Head of caudate nucleus (tissue), 42 donors: Measurements from ENCODE around the gene ZNF667.

ENCODE experiments used
- DNase-seq, 42 donors: peaks; one replicate each; pipeline versions ENCODE4 v3.0.0 to v3.0.0-alpha.2; 2020 to 2021; ENCODE audit warnings: mixed read lengths in 7 of 42
- intact Hi-C: fragments of 100-400 bp; cut with DNase I; formaldehyde crosslinking; loops from one replicate; pipeline ENCODE4 v1.15.0; 2022

ZNF667 gene

GRCh38 chr19:56476651-56477428 is at the start of gene ZNF667:
TSS of gene ZNF667 (minus strand) at chr19:56477345. CDS start at chr19:56462370, 14,975 bp downstream.
- peak; percentile 54 to 93 (median 76) for DNase-seq
- intact Hi-C loops = loop anchor here (2.0 to 10.0 kb wide), 2 partner anchors 30 to 72 kb away; partner anchors contain the start of genes ZNF471 and ZNF583

- intact Hi-C loops = no loop called here
- DNase-seq = no peak
These were observed 48.2 kb upstream of the ZNF667 start for GRCh38 chr19:56525214-56525860.

GRCh38 chr19:56508290-56508778 is 31.2 kb upstream of the ZNF667 start:
- peak in 5 of 42 donors; percentile 2 to 45 (median 28) for DNase-seq
- intact Hi-C loops = no loop called here

GRCh38 chr19:56507446-56508289 is 30.5 kb upstream of the ZNF667 start, which contains the start of gene ZNF471:
TSS of gene ZNF471 (plus strand) at chr19:56507855. CDS start at chr19:56511572, 3,717 bp downstream.
- peak; percentile 97 to 100 (median 99) for DNase-seq
- intact Hi-C loops = loop anchor here (1.0 to 2.0 kb wide), 2 partner anchors 31 kb away; partner anchors contain the start of genes ZFP28 and ZNF667

- intact Hi-C loops = no loop called here
These were observed 27.4 kb upstream of the ZNF667 start for GRCh38 chr19:56504581-56504980.

GRCh38 chr19:56491399-56491798 is 14.3 kb upstream of the ZNF667 start:
- no peak for DNase-seq
- intact Hi-C loops = no loop called here

More at GRCh38 chr19:56504581-56504980, 27.4 kb upstream of the ZNF667 start:
- DNase-seq = no peak

- intact Hi-C loops = loop anchor here (2.0 to 10.0 kb wide), 2 partner anchors 29 to 73 kb away; partner anchors contain the start of genes ZNF471 and ZNF583
- DNase-seq = peak; percentile 87 to 98 (median 94)
These were observed 539 bp upstream of the ZNF667 start for GRCh38 chr19:56477429-56478338.

- DNase-seq = peak in 7 of 42 donors; percentile 4 to 32 (median 12)
- intact Hi-C loops = loop anchor here (2.0 to 10.0 kb wide), 2 partner anchors 31 to 71 kb away; partner anchors contain the start of genes ZNF471 and ZNF583
These were observed 1.1 kb downstream of the ZNF667 start for GRCh38 chr19:56476093-56476492.

GRCh38 chr19:56474308-56474707 is 2.8 kb downstream of the ZNF667 start:
- no peak for DNase-seq
- intact Hi-C loops = loop anchor here (10.0 kb wide), 1 partner anchor 70 kb away; the partner anchor contains the start of gene ZNF583

GRCh38 chr19:56441206-56441792 is 35.8 kb downstream of the ZNF667 start:
- intact Hi-C loops = no loop called here
- no peak for DNase-seq

GRCh38 chr19:56423985-56424353 is 53.2 kb downstream of the ZNF667 start:
- intact Hi-C loops = no loop called here
- DNase-seq = no peak

- no peak for DNase-seq
- intact Hi-C loops = no loop called here
These were observed 53.7 kb downstream of the ZNF667 start for GRCh38 chr19:56423276-56423984.

GRCh38 chr19:56405062-56405461 is 72.1 kb downstream of the ZNF667 start:
- intact Hi-C loops = loop anchor here (10.0 kb wide), 2 partner anchors 70 to 130 kb away; partner anchors contain the start of genes ZFP28 and ZNF667
- DNase-seq = no peak

- intact Hi-C loops = loop anchor here (1.0 to 10.0 kb wide), 3 partner anchors 11 to 130 kb away; partner anchors contain the start of genes ZFP28, ZNF582 and ZNF667
- DNase-seq = peak in 1 of 42 donors; percentile 15
These were observed 72.5 kb downstream of the ZNF667 start for GRCh38 chr19:56404705-56405056.

- DNase-seq = peak; percentile 84 to 98 (median 95)
- intact Hi-C loops = loop anchor here (1.0 to 10.0 kb wide), 3 partner anchors 11 to 131 kb away; partner anchors contain the start of genes ZFP28, ZNF582 and ZNF667
These were observed 73.1 kb downstream of the ZNF667 start, which contains the start of gene ZNF583 for GRCh38 chr19:56403764-56404704. TSS of gene ZNF583 (plus strand) at chr19:56404332. CDS start at chr19:56407115, 2,783 bp downstream.
